GM21381 (cell line): ENCODE data around the gene SORCS3.

Experiments used
- ATAC-seq: cut with Tn5 transposase; IDR thresholded peaks from one replicate; pipeline ENCODE4 v1.9.1; 2021; ENCODE audit warnings: mild to moderate bottlenecking, moderate library complexity; ENCODE audit not compliant: unreplicated experiment

SORCS3 gene

GRCh38 chr10:105243381-105243780 is 602.3 kb downstream of the SORCS3 start:
- no peak for ATAC-seq

- ATAC-seq = no peak
Observed at GRCh38 chr10:105243825-105244224, 602.7 kb downstream of the SORCS3 start.

- ATAC-seq = no peak
Observed at GRCh38 chr10:105247831-105248499, 606.9 kb downstream of the SORCS3 start.

GRCh38 chr10:105252911-105253310 is 611.8 kb downstream of the SORCS3 start:
- no peak for ATAC-seq

- ATAC-seq = no peak
Observed at GRCh38 chr10:105253515-105254212, 612.6 kb downstream of the SORCS3 start.

GRCh38 chr10:105258036-105258673 is 617.1 kb downstream of the SORCS3 start:
- ATAC-seq = no peak

GRCh38 chr10:105258674-105259065 is 617.6 kb downstream of the SORCS3 start:
- no peak for ATAC-seq

GRCh38 chr10:105259201-105259600 is 618.1 kb downstream of the SORCS3 start:
- ATAC-seq = no peak

- no peak for ATAC-seq
Observed at GRCh38 chr10:105262666-105263065, 621.6 kb downstream of the SORCS3 start.

- no peak for ATAC-seq
Observed at GRCh38 chr10:105266966-105267539, 626.0 kb downstream of the SORCS3 start.

- no peak for ATAC-seq
Observed at GRCh38 chr10:105268961-105269360, 627.9 kb downstream of the SORCS3 start.

GRCh38 chr10:105269689-105270088 is 628.6 kb downstream of the SORCS3 start:
- no peak for ATAC-seq

- ATAC-seq = no peak
Observed at GRCh38 chr10:105274556-105275070, 633.5 kb downstream of the SORCS3 start.

- ATAC-seq = no peak
Observed at GRCh38 chr10:105278439-105278838, 637.3 kb downstream of the SORCS3 start.

- ATAC-seq = no peak
Observed at GRCh38 chr10:105279101-105279500, 638.0 kb downstream of the SORCS3 start.

- ATAC-seq = no peak
Observed at GRCh38 chr10:105280895-105281294, 639.8 kb downstream of the SORCS3 start.

GRCh38 chr10:105284476-105285215 is 643.6 kb downstream of the SORCS3 start:
- no peak for ATAC-seq

GRCh38 chr10:105288026-105288425 is 646.9 kb downstream of the SORCS3 start:
- ATAC-seq = no peak

- ATAC-seq = no peak
Observed at GRCh38 chr10:105288613-105289012, 647.5 kb downstream of the SORCS3 start.

- ATAC-seq = no peak
Observed at GRCh38 chr10:105291571-105291970, 650.5 kb downstream of the SORCS3 start.

- no peak for ATAC-seq
Observed at GRCh38 chr10:105292236-105292635, 651.1 kb downstream of the SORCS3 start.
